ENCODE results near the gene EFNA5. TPM values are rescaled to one million over a fixed set of nuclear protein-coding genes. Genes with fewer than 3 reads are reported as not detected.
A peak's percentile ranks its signal among the peaks of the same experiment; 100 is the strongest.

EFNA5 gene
- total and polyA plus RNA-seq, 2 experiments from 2014 or later: 0.64 to 0.86 TPM

DNA sequence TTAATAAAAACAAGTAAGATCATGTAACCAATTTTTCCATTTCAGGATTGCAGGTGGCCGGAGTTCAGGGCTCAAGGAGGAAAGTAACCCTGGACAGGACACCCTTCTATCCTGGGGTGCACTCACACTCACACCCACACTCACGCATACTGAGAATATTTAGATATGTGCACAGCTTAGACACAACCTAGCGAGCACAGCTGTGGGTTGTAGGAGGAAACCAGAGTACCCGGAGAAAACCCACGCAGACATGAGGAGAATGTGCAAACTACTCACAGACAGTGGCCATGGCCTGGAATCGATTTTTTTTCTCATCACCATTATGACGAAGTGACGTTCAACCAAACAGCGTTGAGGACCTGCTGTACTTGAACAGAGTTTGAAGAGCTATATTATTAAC, 4.5 kb upstream of the EFNA5 start:
- Histone ChIP-seq H3K9me2 (ENCODE audit: insufficient read depth) (no peaks in the 10 kb centered on the region), H3K27ac (no peak overlapping the region), H3F3A (ENCODE audit: insufficient read depth) (no peaks in the 10 kb centered on the region), H3K9me3 (ENCODE audit: low read depth) (no peaks in the 10 kb centered on the region), H3K4me2 (ENCODE audit: unreplicated experiment) (no peak overlapping the region), H3K27me3 (replicated peaks; ENCODE audit: insufficient read depth) (peaks cover 11% of the 10 kb centered on the region), H4K20me1 (ENCODE audit: insufficient read depth) (no peaks in the 10 kb centered on the region), H2AFZ (no peak overlapping the region), H3K4me3 (no peak overlapping the region), H3K9ac (no peak overlapping the region), H3K36me3 (ENCODE audit: low read depth) (no peaks in the 10 kb centered on the region), H3K79me2 (ENCODE audit: insufficient read depth) (no peaks in the 10 kb centered on the region), H3K4me1 (ENCODE audit: insufficient read depth) (peaks cover 8% of the 10 kb centered on the region; the same call in 1 of the 2 replicates)
- 77 to 78% methylated on average over 9 of the region's 9 CpGs for WGBS, 2 experiments (ENCODE audit: low coverage in 1 of 2, low lambda C conversion rate in 2 of 2, missing lambda C conversion rate in 2 of 2)
- in situ Hi-C loops (cut with MboI): no loop called here
- TF ChIP-seq EZH2phosphoT487 (IDR thresholded peaks at IDR 0.05; ENCODE audit: insufficient read depth, low read depth) (no peak), EZH2 (IDR thresholded peaks at IDR 0.05; ENCODE audit: insufficient read depth, poor library complexity, severe bottlenecking) (no peak)
- no peak for DNase-seq

DNA sequence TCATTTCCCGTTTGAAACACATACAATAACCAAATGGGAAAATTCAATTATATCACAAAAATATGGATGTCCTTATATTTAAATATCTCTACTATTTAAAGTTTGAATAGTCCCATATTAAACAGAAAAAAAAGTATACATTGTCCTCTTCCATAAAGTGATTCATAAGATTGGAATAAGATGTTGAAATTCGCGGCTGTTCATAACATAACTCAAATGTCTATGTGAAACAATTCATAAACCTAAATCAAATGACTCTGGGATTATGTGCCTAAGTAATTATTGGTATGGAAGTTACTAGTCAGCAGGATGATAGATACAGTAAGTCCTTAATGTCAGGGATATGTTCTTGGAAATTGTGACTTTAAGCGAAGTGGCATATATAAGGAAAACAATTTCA, 3.9 kb upstream of the EFNA5 start:
- H3K79me2 ChIP-seq (ENCODE audit: insufficient read depth): no peaks in the 10 kb centered on the region
- 77 to 79% methylated on average over 4 of the region's 4 CpGs for WGBS, 2 experiments (ENCODE audit: low coverage in 1 of 2, low lambda C conversion rate in 2 of 2, missing lambda C conversion rate in 2 of 2)
- no peak overlapping the region for H3K27ac ChIP-seq
- peaks cover 12% of the 10 kb centered on the region for H3K27me3 ChIP-seq (replicated peaks; ENCODE audit: insufficient read depth)
- no peaks in the 10 kb centered on the region for H3K36me3 ChIP-seq (ENCODE audit: low read depth)
- H3K4me1 ChIP-seq (ENCODE audit: insufficient read depth): peaks cover 8% of the 10 kb centered on the region; the same call in 1 of the 2 replicates
- in situ Hi-C loops (cut with MboI): no loop called here
- H3K4me3 ChIP-seq: no peak overlapping the region
- TF ChIP-seq EZH2phosphoT487 (IDR thresholded peaks at IDR 0.05; ENCODE audit: insufficient read depth, low read depth) (no peak), EZH2 (IDR thresholded peaks at IDR 0.05; ENCODE audit: insufficient read depth, poor library complexity, severe bottlenecking) (no peak)
- no peaks in the 10 kb centered on the region for H3F3A ChIP-seq (ENCODE audit: insufficient read depth)
- H3K4me2 ChIP-seq (ENCODE audit: unreplicated experiment): no peak overlapping the region
- no peak overlapping the region for H3K9ac ChIP-seq
- H3K9me2 ChIP-seq (ENCODE audit: insufficient read depth): no peaks in the 10 kb centered on the region
- DNase-seq: peak; percentile 5
- H2AFZ ChIP-seq: no peak overlapping the region
- H4K20me1 ChIP-seq (ENCODE audit: insufficient read depth): no peaks in the 10 kb centered on the region
- H3K9me3 ChIP-seq (ENCODE audit: low read depth): no peaks in the 10 kb centered on the region

DNA sequence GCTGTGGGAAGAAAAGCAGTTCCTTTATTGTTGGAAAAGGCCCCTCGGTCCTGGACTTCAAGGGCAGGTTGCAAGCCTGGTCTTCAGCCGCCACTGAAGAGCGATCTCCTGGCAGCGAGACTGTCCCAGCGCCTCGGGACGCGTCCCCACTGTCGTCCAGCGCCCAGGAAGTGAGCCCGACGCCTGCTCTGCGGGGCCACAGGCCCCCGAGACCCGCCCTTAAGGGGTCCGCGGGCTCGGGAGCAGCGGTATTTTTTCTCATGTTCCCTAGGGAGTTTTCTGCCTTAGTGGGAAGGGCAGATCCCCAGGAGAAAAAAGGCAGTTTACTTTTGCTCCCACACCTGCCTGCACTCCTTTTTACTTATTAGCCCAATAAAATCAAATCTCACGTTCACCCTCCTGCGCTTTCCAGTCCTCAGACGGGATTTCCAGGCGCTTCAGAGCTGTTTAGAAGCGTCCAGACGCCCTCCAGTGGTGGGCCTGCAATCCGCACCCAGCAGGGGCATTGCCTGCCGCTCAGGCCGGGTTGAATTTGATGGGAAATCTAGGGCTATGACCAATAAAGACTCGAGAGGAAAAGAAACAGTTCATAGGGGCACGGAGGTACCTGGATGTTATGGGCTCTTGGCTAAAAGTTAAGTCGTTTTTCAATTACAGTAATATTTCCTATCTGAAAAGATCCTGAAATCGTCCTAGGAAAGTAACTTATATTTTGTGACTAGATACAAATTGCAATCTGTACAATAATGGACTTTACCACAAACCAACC, 2.8 kb upstream of the EFNA5 start:
- in situ Hi-C loops (cut with MboI): no loop called here
- Histone ChIP-seq H3K36me3 (ENCODE audit: low read depth) (no peaks in the 10 kb centered on the region), H4K20me1 (ENCODE audit: insufficient read depth) (no peaks in the 10 kb centered on the region), H3K9ac (peak overlapping the region; percentile 22; the same call in 1 of the 2 replicates), H3K4me3 (peak overlapping the region; percentile 78), H3K4me1 (ENCODE audit: insufficient read depth) (peaks cover 8% of the 10 kb centered on the region; the same call in 1 of the 2 replicates), H3F3A (ENCODE audit: insufficient read depth) (no peaks in the 10 kb centered on the region), H3K27me3 (replicated peaks; ENCODE audit: insufficient read depth) (peaks cover 23% of the 10 kb centered on the region), H3K9me3 (ENCODE audit: low read depth) (no peaks in the 10 kb centered on the region), H3K9me2 (ENCODE audit: insufficient read depth) (no peaks in the 10 kb centered on the region), H3K27ac (no peak overlapping the region), H3K79me2 (ENCODE audit: insufficient read depth) (no peaks in the 10 kb centered on the region), H2AFZ (peak overlapping the region; percentile 79), H3K4me2 (ENCODE audit: unreplicated experiment) (peak overlapping the region; percentile 96)
- TF ChIP-seq EZH2 (IDR thresholded peaks at IDR 0.05; ENCODE audit: insufficient read depth, poor library complexity, severe bottlenecking) (peak; percentile 17), EZH2phosphoT487 (IDR thresholded peaks at IDR 0.05; ENCODE audit: insufficient read depth, low read depth) (no peak)
- WGBS, 2 experiments (ENCODE audit: low coverage in 1 of 2, low lambda C conversion rate in 2 of 2, missing lambda C conversion rate in 2 of 2): 3 to 5% methylated on average over 32 of the region's 32 CpGs
- peak; percentile 94 for DNase-seq

DNA sequence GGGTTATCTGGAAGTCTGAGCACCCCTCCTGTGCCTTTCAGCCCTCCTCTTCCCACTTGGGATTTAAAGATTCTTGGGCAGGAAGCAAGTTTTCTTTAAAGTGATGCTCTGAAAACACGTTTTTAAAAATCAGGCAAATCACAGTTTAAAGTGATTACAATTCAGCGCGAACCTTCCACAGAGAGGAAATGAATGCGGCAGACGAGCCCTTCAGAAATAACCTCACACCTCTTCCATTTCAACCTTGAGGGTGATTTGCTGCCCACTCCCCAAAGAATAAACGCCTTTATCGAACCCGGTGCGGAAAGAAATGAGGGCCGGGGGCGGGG, 2.3 kb upstream of the EFNA5 start:
- no peaks in the 10 kb centered on the region for H3K9me2 ChIP-seq (ENCODE audit: insufficient read depth)
- H3K4me2 ChIP-seq (ENCODE audit: unreplicated experiment): peak overlapping the region; percentile 96
- H4K20me1 ChIP-seq (ENCODE audit: insufficient read depth): no peaks in the 10 kb centered on the region
- peak overlapping the region; percentile 78 for H3K4me3 ChIP-seq
- no peaks in the 10 kb centered on the region for H3K79me2 ChIP-seq (ENCODE audit: insufficient read depth)
- no peaks in the 10 kb centered on the region for H3K36me3 ChIP-seq (ENCODE audit: low read depth)
- peaks cover 8% of the 10 kb centered on the region; the same call in 1 of the 2 replicates for H3K4me1 ChIP-seq (ENCODE audit: insufficient read depth)
- peak overlapping the region; percentile 22; the same call in 1 of the 2 replicates for H3K9ac ChIP-seq
- peak overlapping the region; percentile 79 for H2AFZ ChIP-seq
- H3K9me3 ChIP-seq (ENCODE audit: low read depth): no peaks in the 10 kb centered on the region
- no peak for TF ChIP-seq EZH2phosphoT487 (IDR thresholded peaks at IDR 0.05; ENCODE audit: insufficient read depth, low read depth)
- peak; percentile 40 for TF ChIP-seq EZH2 (IDR thresholded peaks at IDR 0.05; ENCODE audit: insufficient read depth, poor library complexity, severe bottlenecking)
- WGBS, 2 experiments (ENCODE audit: low coverage in 1 of 2, low lambda C conversion rate in 2 of 2, missing lambda C conversion rate in 2 of 2): 1 to 2% methylated on average over 11 of the region's 11 CpGs
- H3F3A ChIP-seq (ENCODE audit: insufficient read depth): no peaks in the 10 kb centered on the region
- peaks cover 29% of the 10 kb centered on the region for H3K27me3 ChIP-seq (replicated peaks; ENCODE audit: insufficient read depth)
- no peak overlapping the region for H3K27ac ChIP-seq
- DNase-seq: peak; percentile 38
- in situ Hi-C loops (cut with MboI): no loop called here
